ENCODE results near the gene RUFY3.
"Not testable (repeated sequence)": the region's sequence is repeated elsewhere in the genome, so short reads cannot be mapped to it uniquely, and the experiment has no call there.

RUFY3 gene

DNA sequence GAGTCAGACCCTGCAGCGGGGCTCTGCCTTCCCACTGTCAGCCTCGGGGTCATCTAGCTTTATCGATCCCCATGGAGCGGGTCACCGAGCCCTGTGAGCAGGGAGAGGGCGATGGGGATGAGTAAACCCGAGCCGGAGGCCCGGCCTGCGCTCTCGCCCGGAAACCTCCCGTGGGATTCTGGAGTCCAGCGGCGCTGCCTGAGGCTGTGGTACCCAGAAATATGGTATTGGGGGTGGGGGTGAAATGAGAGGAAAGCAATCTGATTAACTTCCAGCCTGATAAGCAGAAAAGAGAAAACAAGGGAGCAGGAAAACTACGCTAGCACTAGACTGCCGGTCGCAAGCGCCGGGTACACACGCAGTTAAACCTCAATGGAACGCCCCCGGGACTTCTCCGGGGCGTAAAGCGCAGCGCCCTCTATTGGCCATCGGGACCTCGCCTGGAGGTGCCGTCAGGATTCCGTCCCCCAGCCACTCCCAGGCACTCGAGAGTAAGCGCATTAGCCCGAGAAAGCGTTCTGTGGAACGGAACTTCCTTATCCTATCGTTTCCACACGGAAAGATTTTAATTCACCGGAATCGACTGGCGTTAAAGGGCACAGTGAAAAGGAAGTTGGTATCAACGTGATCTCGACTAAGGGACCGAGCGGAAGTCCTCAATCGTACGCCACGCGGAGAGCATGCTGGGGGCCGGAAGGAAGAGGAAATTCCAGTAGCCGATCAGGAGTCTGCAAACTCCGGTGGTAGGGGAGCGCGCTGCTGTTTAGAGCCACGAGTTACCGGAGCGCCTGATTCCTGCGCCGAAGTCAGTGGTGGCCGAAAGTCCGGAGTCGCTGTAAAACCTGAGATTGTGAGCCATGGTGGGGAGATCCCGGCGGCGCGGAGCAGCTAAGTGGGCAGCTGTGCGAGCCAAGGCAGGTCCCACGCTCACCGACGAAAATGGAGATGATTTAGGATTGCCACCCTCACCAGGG, 33.7 kb upstream of the RUFY3 start, which contains the start of gene UTP3:
TSS of gene UTP3 (plus strand) at position 712 of the 974 bp plus-strand sequence. CDS start at position 858, 146 bp downstream.
- Histone ChIP-seq H3K36me3 (peaks cover 3 to 39% (median 22%) of the 10 kb centered on the region in 11 experiments; a peak in 17 of 22 replicates), H3K9me3 (replicated peaks in 1 of 11) (no peaks in the 10 kb centered on the region), H3K27me3 (no peaks in the 10 kb centered on the region), H3K4me2 (peak within 1 kb of the TSS; percentile 84 to 99 (median 95)), H3K9ac (peak within 1 kb of the TSS; percentile 85 to 94 (median 92)), H4K20me1 (peaks cover 12 to 46% (median 40%) of the 10 kb centered on the region in 11 experiments; a peak in 19 of 22 replicates), H3K4me1 (peaks cover 35 to 50% (median 42%) of the 10 kb centered on the region in 10 experiments), H3K4me3 (peak within 1 kb of the TSS; percentile 80 to 94 (median 86)), H3K27ac (peak within 1 kb of the TSS; percentile 86 to 95 (median 91))
- TF ChIP-seq Cebpa-rat (IDR thresholded peaks at IDR 0.05): no peak

DNA sequence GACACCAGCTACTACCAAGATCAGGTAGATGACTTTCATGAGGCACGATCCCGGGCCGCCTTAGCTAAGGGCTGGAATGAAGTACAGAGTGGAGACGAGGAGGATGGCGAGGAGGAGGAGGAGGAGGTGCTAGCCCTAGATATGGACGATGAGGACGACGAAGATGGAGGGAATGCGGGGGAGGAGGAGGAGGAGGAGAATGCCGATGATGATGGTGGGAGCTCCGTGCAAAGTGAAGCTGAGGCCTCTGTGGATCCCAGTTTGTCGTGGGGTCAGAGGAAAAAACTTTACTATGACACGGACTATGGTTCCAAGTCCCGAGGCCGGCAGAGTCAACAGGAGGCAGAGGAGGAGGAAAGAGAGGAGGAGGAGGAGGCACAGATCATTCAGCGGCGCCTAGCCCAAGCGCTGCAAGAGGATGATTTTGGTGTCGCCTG, 33.0 kb upstream of the RUFY3 start:
- H3K27ac ChIP-seq: peak overlapping the region; percentile 70 to 95 (median 91); a peak in 21 of 22 replicates
- no peaks in the 10 kb centered on the region for H3K9me3 ChIP-seq (replicated peaks in 1 of 11)
- H3K4me2 ChIP-seq: peak overlapping the region; percentile 82 to 99 (median 95)
- no peaks in the 10 kb centered on the region for H3K27me3 ChIP-seq
- no peak for TF ChIP-seq Cebpa-rat (IDR thresholded peaks at IDR 0.05)
- peak overlapping the region; percentile 80 to 94 (median 86) for H3K4me3 ChIP-seq
- H4K20me1 ChIP-seq: peaks cover 12 to 53% (median 44%) of the 10 kb centered on the region in 11 experiments; a peak in 19 of 22 replicates
- peaks cover 35 to 56% (median 42%) of the 10 kb centered on the region in 10 experiments for H3K4me1 ChIP-seq
- H3K36me3 ChIP-seq: peaks cover 3 to 46% (median 28%) of the 10 kb centered on the region in 11 experiments; a peak in 17 of 22 replicates
- peak overlapping the region; percentile 85 to 94 (median 92) for H3K9ac ChIP-seq

DNA sequence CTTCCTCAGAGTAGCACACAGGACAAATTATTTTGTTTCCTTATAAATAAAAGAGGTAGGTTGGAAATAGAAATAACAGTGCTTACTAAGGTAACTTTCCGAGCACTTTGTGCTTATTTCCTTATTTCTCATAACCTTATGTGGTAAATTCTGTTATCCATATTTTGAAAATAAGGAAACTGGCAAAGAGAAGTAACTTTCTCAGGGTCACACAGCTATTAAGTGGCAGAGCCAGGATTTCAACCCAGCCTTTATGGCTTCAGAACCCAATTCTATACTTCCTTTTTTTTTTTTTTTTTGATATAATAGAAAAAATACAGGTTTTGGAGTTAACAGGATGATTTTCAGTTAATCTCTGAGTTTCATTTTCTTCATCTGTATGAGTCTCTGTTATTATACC, 30.1 kb upstream of the RUFY3 start:
- Histone ChIP-seq H3K4me2 (peak overlapping the region; percentile 82 to 99 (median 95)), H3K27me3 (no peaks in the 10 kb centered on the region), H3K9ac (peak overlapping the region in 8 of 11 experiments; percentile 23 to 92 (median 43); a peak in 7 of 22 replicates), H3K4me3 (peak overlapping the region in 4 of 10 experiments; percentile 80 to 93 (median 86); a peak in 8 of 20 replicates), H4K20me1 (peaks cover 12 to 74% (median 44%) of the 10 kb centered on the region in 11 experiments; a peak in 19 of 22 replicates), H3K36me3 (peaks cover 3 to 55% (median 33%) of the 10 kb centered on the region in 11 experiments; a peak in 17 of 22 replicates), H3K9me3 (replicated peaks in 1 of 11) (no peaks in the 10 kb centered on the region), H3K4me1 (peaks cover 35 to 58% (median 42%) of the 10 kb centered on the region in 10 experiments), H3K27ac (peak overlapping the region in 6 of 11 experiments; percentile 9 to 51 (median 37); a peak in 9 of 22 replicates)
- TF ChIP-seq Cebpa-rat (IDR thresholded peaks at IDR 0.05): no peak

DNA sequence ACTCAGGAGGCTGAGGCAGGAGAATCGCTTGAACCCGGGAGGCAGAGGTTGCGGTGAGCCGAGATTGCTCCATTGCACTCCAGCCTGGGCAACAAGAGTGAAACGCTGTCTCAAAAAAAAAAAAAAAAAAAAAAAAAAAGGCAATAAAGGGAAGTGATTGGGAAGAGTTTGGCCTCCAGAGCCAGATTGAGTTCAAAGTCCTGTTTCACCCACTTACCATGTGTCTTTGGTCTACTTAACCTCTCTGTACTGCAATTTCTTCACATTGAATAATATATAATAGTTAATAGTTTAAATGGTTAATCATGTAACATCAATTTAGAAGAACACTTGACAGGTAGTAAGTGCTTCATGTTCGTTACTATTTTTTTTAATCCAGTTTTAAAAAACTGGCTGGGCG, 27.1 kb upstream of the RUFY3 start:
- not testable (repeated sequence) for H3K9me3 ChIP-seq (replicated peaks in 1 of 11); H3K9ac ChIP-seq; H3K27ac ChIP-seq; H3K4me2 ChIP-seq; H3K4me3 ChIP-seq; H3K27me3 ChIP-seq
- H4K20me1 ChIP-seq: peaks cover 12 to 64% (median 34%) of the 10 kb centered on the region in 11 experiments; a peak in 19 of 22 replicates
- H3K4me1 ChIP-seq: peaks cover 21 to 42% (median 29%) of the 10 kb centered on the region in 10 experiments
- peaks cover 3 to 51% (median 33%) of the 10 kb centered on the region in 11 experiments; a peak in 17 of 22 replicates for H3K36me3 ChIP-seq

DNA sequence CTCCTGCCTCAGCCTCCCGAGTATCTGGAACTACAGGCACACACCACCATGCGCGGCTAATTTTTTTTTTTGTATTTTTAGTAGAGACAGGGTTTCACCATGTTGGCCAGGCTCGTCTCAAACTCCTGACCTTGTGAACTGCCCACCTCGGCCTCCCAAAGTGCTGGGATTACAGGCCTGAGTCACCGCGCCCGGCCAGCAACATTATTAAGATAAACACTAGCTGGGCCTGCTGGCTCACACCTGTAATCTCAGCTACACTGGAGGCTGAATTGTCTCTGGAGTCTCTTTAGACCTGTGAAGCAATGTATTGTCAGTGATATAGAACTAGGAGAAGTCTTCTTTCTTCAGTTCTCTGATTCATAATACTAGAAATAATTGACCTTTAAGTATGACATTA, 23.3 kb upstream of the RUFY3 start:
- H3K9me3 ChIP-seq (replicated peaks in 1 of 11): not testable (repeated sequence)

DNA sequence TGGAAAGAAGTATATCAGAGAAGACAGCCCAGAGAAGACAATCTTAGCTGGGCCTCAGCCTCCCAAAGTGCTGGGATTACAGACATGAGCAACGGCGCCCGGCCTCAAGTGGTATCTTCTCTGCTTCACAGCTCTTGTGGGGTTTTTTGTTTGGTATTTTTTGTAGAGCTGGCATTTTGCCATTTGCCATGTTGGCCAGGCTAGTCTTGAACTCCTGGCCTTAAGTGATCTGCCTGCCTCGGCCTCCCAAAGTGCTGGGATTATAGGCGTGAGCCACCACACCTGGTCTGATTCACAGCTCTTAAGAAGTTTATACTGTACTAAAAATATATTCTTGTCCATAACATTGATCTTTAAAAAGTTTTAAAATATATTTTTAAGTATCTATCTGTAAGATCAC, 21.1 kb upstream of the RUFY3 start:
- no peak overlapping the region for H3K4me3 ChIP-seq
- H3K36me3 ChIP-seq: peaks cover 0 to 2% (median 0%) of the 10 kb centered on the region in 11 experiments; a peak in 1 of 22 replicates
- no peak for TF ChIP-seq Cebpa-rat (IDR thresholded peaks at IDR 0.05)
- no peaks in the 10 kb centered on the region for H3K27me3 ChIP-seq
- peaks cover 12 to 31% (median 15%) of the 10 kb centered on the region in 10 experiments for H3K4me1 ChIP-seq
- H3K27ac ChIP-seq: peak overlapping the region in 2 of 11 experiments; percentile 16 to 53; a peak in 3 of 22 replicates
- H3K9ac ChIP-seq: no peak overlapping the region
- peaks cover 0 to 5% (median 0%) of the 10 kb centered on the region in 11 experiments; a peak in 2 of 22 replicates for H4K20me1 ChIP-seq
- no peaks in the 10 kb centered on the region for H3K9me3 ChIP-seq (replicated peaks in 1 of 11)
- H3K4me2 ChIP-seq: peak overlapping the region in 1 of 11 experiments; percentile 48; a peak in 2 of 22 replicates

More for the DNA sequence above, 23.3 kb upstream of the RUFY3 start:
- Histone ChIP-seq H3K4me1 (peaks cover 3 to 30% (median 6%) of the 10 kb centered on the region in 10 experiments; a peak in 19 of 20 replicates), H4K20me1 (peaks cover 0 to 26% (median 6%) of the 10 kb centered on the region in 11 experiments; a peak in 11 of 22 replicates), H3K36me3 (peaks cover 0 to 13% (median 5%) of the 10 kb centered on the region in 11 experiments; a peak in 9 of 22 replicates)
- not testable (repeated sequence) for H3K4me2 ChIP-seq, H3K9ac ChIP-seq, H3K27ac ChIP-seq, H3K27me3 ChIP-seq, H3K4me3 ChIP-seq

DNA sequence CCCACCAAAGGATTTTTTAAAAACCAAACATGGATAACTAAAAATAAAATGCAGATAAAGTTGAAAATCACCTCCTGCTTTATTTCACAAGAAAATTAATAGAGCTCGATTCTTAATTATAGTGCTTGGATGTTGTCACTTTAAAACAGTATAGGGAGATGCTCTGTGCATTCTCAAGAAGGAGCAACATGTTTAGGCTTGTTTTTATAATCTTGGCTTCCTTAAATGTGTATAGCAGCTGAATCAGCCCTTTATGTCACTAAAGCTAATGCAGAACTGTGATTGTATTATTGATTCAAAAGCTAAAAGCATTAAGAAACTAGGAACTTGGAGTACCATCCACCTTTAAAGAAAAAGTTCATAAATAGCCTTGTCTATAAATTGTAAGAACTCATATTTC, 20.5 kb upstream of the RUFY3 start:
- no peak for TF ChIP-seq Cebpa-rat (IDR thresholded peaks at IDR 0.05)
- Histone ChIP-seq H3K27me3 (no peaks in the 10 kb centered on the region), H4K20me1 (peaks cover 0 to 7% (median 0%) of the 10 kb centered on the region in 11 experiments; a peak in 1 of 22 replicates), H3K4me2 (peak overlapping the region in 2 of 11 experiments; percentile 46 to 48; a peak in 3 of 22 replicates), H3K4me1 (peaks cover 16 to 32% (median 19%) of the 10 kb centered on the region in 10 experiments), H3K9ac (no peak overlapping the region), H3K36me3 (no peaks in the 10 kb centered on the region), H3K4me3 (no peak overlapping the region), H3K9me3 (replicated peaks in 1 of 11) (no peaks in the 10 kb centered on the region), H3K27ac (peak overlapping the region in 2 of 11 experiments; percentile 16 to 53; a peak in 3 of 22 replicates)

DNA sequence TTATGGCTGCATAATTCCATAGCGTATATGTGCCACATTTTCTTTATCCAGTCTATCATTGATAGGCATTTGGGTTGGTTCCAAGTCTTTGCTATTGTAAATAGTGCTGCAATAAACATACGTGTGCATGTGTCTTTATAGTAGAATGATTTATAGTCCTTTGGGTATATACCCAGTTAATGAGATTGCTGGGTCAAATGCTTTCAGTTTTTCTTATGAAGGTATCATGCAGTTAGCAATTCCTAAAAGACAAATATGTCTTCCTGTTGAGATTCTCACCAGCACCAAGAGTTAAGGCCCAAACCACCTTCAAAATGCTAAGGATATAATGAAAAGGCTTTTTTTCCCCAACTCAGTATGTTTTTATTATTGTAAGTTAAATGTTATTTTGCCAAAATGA, 19.2 kb upstream of the RUFY3 start:
- peaks cover 0 to 16% (median 0%) of the 10 kb centered on the region in 11 experiments; a peak in 4 of 22 replicates for H4K20me1 ChIP-seq
- H3K27me3 ChIP-seq; H3K4me3 ChIP-seq; H3K9ac ChIP-seq; H3K36me3 ChIP-seq; H3K9me3 ChIP-seq (replicated peaks in 1 of 11); H3K27ac ChIP-seq: not testable (repeated sequence)
- peak overlapping the region in 2 of 11 experiments; percentile 90 to 93; a peak in 2 of 22 replicates for H3K4me2 ChIP-seq
- peaks cover 29 to 46% (median 32%) of the 10 kb centered on the region in 10 experiments for H3K4me1 ChIP-seq

Data from BLaER1 treated with 17β-estradiol and CSF1 and Interleukin-3, amounts not matched to agents 10 nM and 100 nM (cell line).